Ishikawa (cell line): ENCODE results near the gene ABCA8.

ENCODE experiments used
- CEBPB ChIP-seq: IDR thresholded peaks from 2 replicates; pipeline ENCODE4 v1.6.1; 2012
- CREB1 ChIP-seq: IDR thresholded peaks from 2 replicates; pipeline ENCODE4 v1.6.1; 2012; ENCODE audit warnings: low read depth
- EGR1 ChIP-seq: IDR thresholded peaks from 2 replicates; pipeline ENCODE4 v1.6.1; 2012
- EP300 ChIP-seq: IDR thresholded peaks from 2 replicates; pipeline ENCODE4 v1.6.1; 2012; ENCODE audit warnings: borderline replicate concordance
- FOXM1 ChIP-seq: IDR thresholded peaks from 2 replicates; pipeline ENCODE4 v1.6.1; 2012; ENCODE audit warnings: low read depth, borderline replicate concordance
- MAX ChIP-seq: IDR thresholded peaks from 2 replicates; pipeline ENCODE4 v1.6.1; 2012
- NFIC ChIP-seq: IDR thresholded peaks from 2 replicates; pipeline ENCODE4 v1.6.1; 2012
- RAD21 ChIP-seq: IDR thresholded peaks from 2 replicates; pipeline ENCODE4 v1.6.1; 2012; ENCODE audit warnings: low read depth
- TAF1 ChIP-seq: IDR thresholded peaks from 2 replicates; pipeline ENCODE4 v1.6.1; 2012; ENCODE audit warnings: low read depth, mild to moderate bottlenecking
- TCF12 ChIP-seq: IDR thresholded peaks from 2 replicates; pipeline ENCODE4 v1.6.1; 2012; ENCODE audit warnings: low read depth
- TEAD4 ChIP-seq: IDR thresholded peaks from 2 replicates; pipeline ENCODE4 v1.6.1; 2012
- YY1 ChIP-seq: IDR thresholded peaks from 2 replicates; pipeline ENCODE4 v1.6.1; 2012; ENCODE audit warnings: low read depth
- ZBTB7A ChIP-seq: IDR thresholded peaks from 2 replicates; pipeline ENCODE4 v1.6.1; 2012; ENCODE audit warnings: low read depth
- TF ChIP-seq, protein P1 (sequence below): IDR thresholded peaks from 2 replicates; pipeline ENCODE4 v1.6.1; 2012
- TF ChIP-seq, protein P2 (sequence below): IDR thresholded peaks from 2 replicates; pipeline ENCODE4 v1.6.1; 2012; ENCODE audit warnings: low read depth, mild to moderate bottlenecking

Gene ABCA8

DNA sequence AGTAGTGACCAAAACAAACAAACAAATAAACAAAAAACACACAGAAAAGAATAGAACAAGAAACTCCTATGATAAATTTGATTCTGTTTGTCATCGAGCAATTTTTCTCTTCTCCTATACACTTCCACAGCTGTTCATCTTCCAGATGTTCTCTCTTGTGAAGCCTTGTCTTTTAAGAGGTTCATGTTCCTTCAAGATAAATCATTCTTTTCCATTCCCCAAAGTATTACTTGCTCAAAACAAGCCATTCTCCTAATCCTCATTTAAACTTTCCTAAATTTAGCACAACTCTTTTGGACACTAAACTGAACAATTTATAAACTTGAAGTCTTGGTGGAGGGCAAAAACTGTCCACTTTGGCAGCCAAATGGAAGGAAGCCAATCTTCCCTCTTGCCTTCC is 103.3 kb downstream of the ABCA8 start:
- TF ChIP-seq, protein P1, sequence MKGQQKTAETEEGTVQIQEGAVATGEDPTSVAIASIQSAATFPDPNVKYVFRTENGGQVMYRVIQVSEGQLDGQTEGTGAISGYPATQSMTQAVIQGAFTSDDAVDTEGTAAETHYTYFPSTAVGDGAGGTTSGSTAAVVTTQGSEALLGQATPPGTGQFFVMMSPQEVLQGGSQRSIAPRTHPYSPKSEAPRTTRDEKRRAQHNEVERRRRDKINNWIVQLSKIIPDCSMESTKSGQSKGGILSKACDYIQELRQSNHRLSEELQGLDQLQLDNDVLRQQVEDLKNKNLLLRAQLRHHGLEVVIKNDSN, result no peak
- TF ChIP-seq EGR1 (no peak), YY1 (no peak), MAX (no peak), CEBPB (no peak), RAD21 (no peak), TAF1 (no peak)

- TF ChIP-seq EGR1 (no peak), NFIC (no peak), TAF1 (no peak), TCF12 (no peak), CEBPB (no peak), MAX (no peak), EP300 (no peak), TEAD4 (no peak), FOXM1 (no peak), ZBTB7A (no peak), RAD21 (no peak), CREB1 (no peak), YY1 (no peak)
- TF ChIP-seq, protein P1, result no peak
- TF ChIP-seq, protein P2, sequence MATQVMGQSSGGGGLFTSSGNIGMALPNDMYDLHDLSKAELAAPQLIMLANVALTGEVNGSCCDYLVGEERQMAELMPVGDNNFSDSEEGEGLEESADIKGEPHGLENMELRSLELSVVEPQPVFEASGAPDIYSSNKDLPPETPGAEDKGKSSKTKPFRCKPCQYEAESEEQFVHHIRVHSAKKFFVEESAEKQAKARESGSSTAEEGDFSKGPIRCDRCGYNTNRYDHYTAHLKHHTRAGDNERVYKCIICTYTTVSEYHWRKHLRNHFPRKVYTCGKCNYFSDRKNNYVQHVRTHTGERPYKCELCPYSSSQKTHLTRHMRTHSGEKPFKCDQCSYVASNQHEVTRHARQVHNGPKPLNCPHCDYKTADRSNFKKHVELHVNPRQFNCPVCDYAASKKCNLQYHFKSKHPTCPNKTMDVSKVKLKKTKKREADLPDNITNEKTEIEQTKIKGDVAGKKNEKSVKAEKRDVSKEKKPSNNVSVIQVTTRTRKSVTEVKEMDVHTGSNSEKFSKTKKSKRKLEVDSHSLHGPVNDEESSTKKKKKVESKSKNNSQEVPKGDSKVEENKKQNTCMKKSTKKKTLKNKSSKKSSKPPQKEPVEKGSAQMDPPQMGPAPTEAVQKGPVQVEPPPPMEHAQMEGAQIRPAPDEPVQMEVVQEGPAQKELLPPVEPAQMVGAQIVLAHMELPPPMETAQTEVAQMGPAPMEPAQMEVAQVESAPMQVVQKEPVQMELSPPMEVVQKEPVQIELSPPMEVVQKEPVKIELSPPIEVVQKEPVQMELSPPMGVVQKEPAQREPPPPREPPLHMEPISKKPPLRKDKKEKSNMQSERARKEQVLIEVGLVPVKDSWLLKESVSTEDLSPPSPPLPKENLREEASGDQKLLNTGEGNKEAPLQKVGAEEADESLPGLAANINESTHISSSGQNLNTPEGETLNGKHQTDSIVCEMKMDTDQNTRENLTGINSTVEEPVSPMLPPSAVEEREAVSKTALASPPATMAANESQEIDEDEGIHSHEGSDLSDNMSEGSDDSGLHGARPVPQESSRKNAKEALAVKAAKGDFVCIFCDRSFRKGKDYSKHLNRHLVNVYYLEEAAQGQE, result no peak
Measured at GRCh38 chr17:68850749-68851510, 104.3 kb downstream of the ABCA8 start.

GRCh38 chr17:68849673-68850610 is 105.2 kb downstream of the ABCA8 start:
- TF ChIP-seq TAF1 (no peak), RAD21 (no peak), TEAD4 (no peak), EGR1 (no peak), FOXM1 (no peak), EP300 (no peak)
- TF ChIP-seq, protein P2, result no peak

DNA sequence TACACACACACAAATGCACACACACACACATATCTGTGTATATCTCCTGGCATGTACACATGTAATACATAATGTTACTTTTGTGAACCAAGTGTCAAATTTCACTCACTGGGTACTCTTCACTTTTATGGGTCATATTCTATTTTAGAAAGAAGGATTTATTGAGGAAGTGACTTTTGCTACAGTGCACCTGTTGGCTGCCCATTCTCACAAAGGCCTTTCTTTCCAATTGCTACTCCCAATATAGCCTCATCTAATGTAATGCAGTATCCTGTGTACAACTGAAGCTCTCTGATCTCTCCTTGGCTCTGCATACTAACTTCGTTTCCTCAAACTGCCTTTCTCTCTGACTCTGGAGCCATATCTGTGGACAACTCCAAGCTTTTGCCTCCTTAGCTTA is 107.5 kb downstream of the ABCA8 start:
- no peak for TF ChIP-seq CREB1
- no peak for TF ChIP-seq TCF12
- TF ChIP-seq RAD21, result no peak
- no peak for TF ChIP-seq CEBPB
- no peak for TF ChIP-seq NFIC
- TF ChIP-seq TAF1, result no peak
- TF ChIP-seq ZBTB7A, result no peak
- no peak for TF ChIP-seq EGR1
- TF ChIP-seq FOXM1, result no peak
- TF ChIP-seq, protein P1, result no peak
- no peak for TF ChIP-seq EP300
- no peak for TF ChIP-seq YY1
- TF ChIP-seq TEAD4, result no peak

GRCh38 chr17:68843522-68843921 is 111.7 kb downstream of the ABCA8 start:
- TF ChIP-seq CREB1 (no peak), TCF12 (no peak), FOXM1 (no peak), EGR1 (no peak), TEAD4 (no peak), TAF1 (no peak), EP300 (no peak), YY1 (no peak), CEBPB (no peak), MAX (no peak), NFIC (no peak), ZBTB7A (no peak), RAD21 (no peak)
- TF ChIP-seq, protein P1, result no peak
- TF ChIP-seq, protein P2, result no peak
